Measurements from ENCODE around the gene RHO. TPM values are rescaled to one million over a fixed set of nuclear protein-coding genes. Genes with fewer than 3 reads are reported as not detected.

The RHO gene
- total and polyA plus RNA-seq, 10 of the 15 experiments (the other 5 are each of a cell fraction or from before 2014, with no cell fraction given): not detected

- no peaks in the 10 kb centered on the region for H3K79me2 ChIP-seq (ENCODE audit: control insufficient read depth, insufficient read depth, low read length)
- CTCF ChIA-PET: no interaction called here
- no peak for ATAC-seq
These were observed 10.3 kb upstream of the RHO start for GRCh38 chr3:129518038-129518561.

GRCh38 chr3:129518581-129518980, 9.9 kb upstream of the RHO start:
- H2AFZ ChIP-seq (ENCODE audit: control insufficient read depth, low read depth, low read length): no peak overlapping the region
- no peaks in the 10 kb centered on the region for H3K4me1 ChIP-seq (ENCODE audit: control insufficient read depth, insufficient read depth, low read length)
- ChIA-PET POLR2A (no interaction called here), SMC1A (ENCODE audit: uncharacterized antibody, unreplicated experiment) (no interaction called here), RAD21 (ENCODE audit: unreplicated experiment) (no interaction called here), CTCF (no interaction called here)
- WGBS (ENCODE audit: insufficient coverage, insufficient replicate concordance, low lambda C conversion rate, missing lambda C conversion rate): 61% methylated on average over 8 of the region's 8 CpGs
- ATAC-seq (no peak), FAIRE-seq (no peak), DNase-seq (ENCODE audit: low read depth, low spot score) (no peak)
- intact Hi-C loops (cut with micrococcal nuclease; ENCODE audit: unreplicated experiment) (no loop called here), in situ Hi-C loops (cut with MboI) (no loop called here)
- no peaks in the 10 kb centered on the region for H4K20me1 ChIP-seq (ENCODE audit: control insufficient read depth, insufficient read depth)
- no peaks in the 10 kb centered on the region for H3K79me2 ChIP-seq (ENCODE audit: control insufficient read depth, insufficient read depth, low read length)
- no peak overlapping the region for H3K4me2 ChIP-seq (ENCODE audit: control insufficient read depth, insufficient read depth)
- no peak overlapping the region for H3K4me3 ChIP-seq
- no TSS peak for BruUV-seq (replicated peaks)
- no peaks in the 10 kb centered on the region for H3K27me3 ChIP-seq (replicated peaks in 1 of 2; ENCODE audit: control insufficient read depth in 2 of 2, insufficient read depth in 2 of 2, low read length in 1 of 2)
- no peak overlapping the region for H3K9ac ChIP-seq (ENCODE audit: control insufficient read depth, insufficient read depth, low read length)
- H3K36me3 ChIP-seq (ENCODE audit: control insufficient read depth in 2 of 2, insufficient read depth in 2 of 2, low read length in 1 of 2): no peaks in the 10 kb centered on the region; a peak in 1 of 4 replicates
- H3K9me3 ChIP-seq (replicated peaks; ENCODE audit: control insufficient read depth, insufficient read depth, low read length): no peaks in the 10 kb centered on the region
- H3K27ac ChIP-seq (ENCODE audit: control insufficient read depth, insufficient read depth): no peak overlapping the region
- TF ChIP-seq, protein P1, sequence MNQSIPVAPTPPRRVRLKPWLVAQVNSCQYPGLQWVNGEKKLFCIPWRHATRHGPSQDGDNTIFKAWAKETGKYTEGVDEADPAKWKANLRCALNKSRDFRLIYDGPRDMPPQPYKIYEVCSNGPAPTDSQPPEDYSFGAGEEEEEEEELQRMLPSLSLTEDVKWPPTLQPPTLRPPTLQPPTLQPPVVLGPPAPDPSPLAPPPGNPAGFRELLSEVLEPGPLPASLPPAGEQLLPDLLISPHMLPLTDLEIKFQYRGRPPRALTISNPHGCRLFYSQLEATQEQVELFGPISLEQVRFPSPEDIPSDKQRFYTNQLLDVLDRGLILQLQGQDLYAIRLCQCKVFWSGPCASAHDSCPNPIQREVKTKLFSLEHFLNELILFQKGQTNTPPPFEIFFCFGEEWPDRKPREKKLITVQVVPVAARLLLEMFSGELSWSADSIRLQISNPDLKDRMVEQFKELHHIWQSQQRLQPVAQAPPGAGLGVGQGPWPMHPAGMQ (IDR thresholded peaks at IDR 0.05; ENCODE audit: borderline replicate concordance): no peak
- TF ChIP-seq SPI1 (IDR thresholded peaks at IDR 0.05; ENCODE audit: borderline replicate concordance, insufficient read depth, low read depth, low read length) (no peak), CEBPB (IDR thresholded peaks at IDR 0.05; ENCODE audit: borderline replicate concordance in 1 of 2, low read depth in 2 of 2, low read length in 2 of 2) (no peak), GABPA (IDR thresholded peaks at IDR 0.05; ENCODE audit: low read depth) (no peak), ZZZ3 (IDR thresholded peaks at IDR 0.05; ENCODE audit: control insufficient read depth, insufficient read length, low read depth) (no peak), PML (IDR thresholded peaks at IDR 0.05; ENCODE audit: low read length) (no peak), RFX5 (IDR thresholded peaks at IDR 0.05; ENCODE audit: low read depth, low read length) (no peak), IKZF1 (conservative IDR thresholded peaks at IDR 0.05) (no peak), FOS (IDR thresholded peaks at IDR 0.05; ENCODE audit: borderline replicate concordance, extremely low read depth, insufficient read length) (no peak), ESRRA (IDR thresholded peaks at IDR 0.05; ENCODE audit: low read length) (no peak), GATAD2B (conservative IDR thresholded peaks at IDR 0.05; ENCODE audit: low read depth) (no peak), SIN3A (IDR thresholded peaks at IDR 0.05; ENCODE audit: low read depth, low read length) (no peak), SIX5 (IDR thresholded peaks at IDR 0.05; ENCODE audit: low read depth, low read length, severe bottlenecking) (no peak), SREBF2 (IDR thresholded peaks at IDR 0.05; ENCODE audit: low read length) (no peak), PAX8 (IDR thresholded peaks at IDR 0.05) (no peak)

More at GRCh38 chr3:129518038-129518561, 10.3 kb upstream of the RHO start:
- Histone ChIP-seq H3K27me3 (replicated peaks in 1 of 2; ENCODE audit: control insufficient read depth in 2 of 2, insufficient read depth in 2 of 2, low read length in 1 of 2) (no peaks in the 10 kb centered on the region), H3K9me3 (replicated peaks; ENCODE audit: control insufficient read depth, insufficient read depth, low read length) (no peaks in the 10 kb centered on the region), H3K4me1 (ENCODE audit: control insufficient read depth, insufficient read depth, low read length) (no peaks in the 10 kb centered on the region), H3K36me3 (ENCODE audit: control insufficient read depth in 2 of 2, insufficient read depth in 2 of 2, low read length in 1 of 2) (no peaks in the 10 kb centered on the region; a peak in 1 of 4 replicates), H3K9ac (ENCODE audit: control insufficient read depth, insufficient read depth, low read length) (no peak overlapping the region), H3K27ac (ENCODE audit: control insufficient read depth, insufficient read depth) (no peak overlapping the region), H3K4me2 (ENCODE audit: control insufficient read depth, insufficient read depth) (no peak overlapping the region), H3K4me3 (no peak overlapping the region), H2AFZ (ENCODE audit: control insufficient read depth, low read depth, low read length) (no peak overlapping the region), H4K20me1 (ENCODE audit: control insufficient read depth, insufficient read depth) (no peaks in the 10 kb centered on the region)
- SMC1A ChIA-PET (ENCODE audit: uncharacterized antibody, unreplicated experiment): interaction anchor here (0.9 kb wide), 1 partner anchor 9 kb away, joined by 3 read pairs; no protein-coding TSS in a partner anchor
- intact Hi-C loops (cut with micrococcal nuclease; ENCODE audit: unreplicated experiment) (no loop called here), in situ Hi-C loops (cut with MboI) (no loop called here)
- DNase-seq (ENCODE audit: low read depth, low spot score) (no peak), FAIRE-seq (no peak)
- TF ChIP-seq ZNF274 (IDR thresholded peaks at IDR 0.05; ENCODE audit: insufficient read depth, insufficient read length) (no peak), TAF1 (IDR thresholded peaks at IDR 0.05; ENCODE audit: borderline replicate concordance, low read depth, low read length) (no peak), CHD1 (IDR thresholded peaks at IDR 0.05; ENCODE audit: low read depth, low read length) (no peak), TCF12 (IDR thresholded peaks at IDR 0.05; ENCODE audit: low read depth, low read length) (no peak), ASH2L (IDR thresholded peaks at IDR 0.05; ENCODE audit: borderline replicate concordance, low read depth) (no peak), GATAD2B (conservative IDR thresholded peaks at IDR 0.05; ENCODE audit: low read depth) (no peak), POLR2A (IDR thresholded peaks at IDR 0.05; ENCODE audit: low read depth, low read length) (no peak)
- RAD21 ChIA-PET (ENCODE audit: unreplicated experiment): no interaction called here
- POLR2A ChIA-PET: no interaction called here
- WGBS (ENCODE audit: insufficient coverage, insufficient replicate concordance, low lambda C conversion rate, missing lambda C conversion rate): 68% methylated on average over 8 of the region's 8 CpGs
- BruUV-seq (replicated peaks): no TSS peak

All from GM12878 (cell line).